Epithelial cell of esophagus (primary cell): ENCODE data around the gene FBXO38.

Experiments
- DNase-seq: peaks from one replicate; pipeline ENCODE4 v3.0.0; 2010; ENCODE audit warnings: low read depth
- H3K4me3 ChIP-seq: 2 replicates; pipeline ENCODE4 v1.5.1; 2011; ENCODE audit warnings: mild to moderate bottlenecking, low read length, control low read depth
- CTCF ChIP-seq: IDR thresholded peaks from 2 replicates; pipeline ENCODE4 v1.5.1; 2011; ENCODE audit warnings: low read depth, mild to moderate bottlenecking, low read length, control low read depth, inconsistent platforms; ENCODE audit not compliant: insufficient read depth; ENCODE audit errors: missing control alignments

The FBXO38 gene

GRCh38 chr5:148482196-148482595, 98.4 kb downstream of the FBXO38 start:
- no peak for TF ChIP-seq CTCF
- DNase-seq, result no peak
- no peak overlapping the region for H3K4me3 ChIP-seq

GRCh38 chr5:148482697-148483462, 99.1 kb downstream of the FBXO38 start:
- peak; percentile 76 for TF ChIP-seq CTCF
- DNase-seq, result peak; percentile 51
- H3K4me3 ChIP-seq, result no peak overlapping the region

GRCh38 chr5:148483750-148484149, 100.0 kb downstream of the FBXO38 start:
- DNase-seq, result no peak
- H3K4me3 ChIP-seq, result no peak overlapping the region
- no peak for TF ChIP-seq CTCF

GRCh38 chr5:148484651-148485050, 100.9 kb downstream of the FBXO38 start:
- peak; percentile 26 for DNase-seq
- H3K4me3 ChIP-seq, result no peak overlapping the region
- no peak for TF ChIP-seq CTCF

- H3K4me3 ChIP-seq, result no peak overlapping the region
- TF ChIP-seq CTCF, result no peak
- DNase-seq, result no peak
Measured at GRCh38 chr5:148486456-148486855, 102.7 kb downstream of the FBXO38 start.

- H3K4me3 ChIP-seq, result no peak overlapping the region
- TF ChIP-seq CTCF, result no peak
- DNase-seq, result no peak
Measured at GRCh38 chr5:148488757-148489156, 105.0 kb downstream of the FBXO38 start.

GRCh38 chr5:148491015-148491792, 107.4 kb downstream of the FBXO38 start:
- DNase-seq, result no peak

More at GRCh38 chr5:148491015-148491792, 107.4 kb downstream of the FBXO38 start:
- TF ChIP-seq CTCF, result no peak
- no peak overlapping the region for H3K4me3 ChIP-seq
